ENCODE results near the gene CLCF1.
A peak's percentile ranks its signal among the peaks of the same experiment; 100 is the strongest.

Gene CLCF1

DNA sequence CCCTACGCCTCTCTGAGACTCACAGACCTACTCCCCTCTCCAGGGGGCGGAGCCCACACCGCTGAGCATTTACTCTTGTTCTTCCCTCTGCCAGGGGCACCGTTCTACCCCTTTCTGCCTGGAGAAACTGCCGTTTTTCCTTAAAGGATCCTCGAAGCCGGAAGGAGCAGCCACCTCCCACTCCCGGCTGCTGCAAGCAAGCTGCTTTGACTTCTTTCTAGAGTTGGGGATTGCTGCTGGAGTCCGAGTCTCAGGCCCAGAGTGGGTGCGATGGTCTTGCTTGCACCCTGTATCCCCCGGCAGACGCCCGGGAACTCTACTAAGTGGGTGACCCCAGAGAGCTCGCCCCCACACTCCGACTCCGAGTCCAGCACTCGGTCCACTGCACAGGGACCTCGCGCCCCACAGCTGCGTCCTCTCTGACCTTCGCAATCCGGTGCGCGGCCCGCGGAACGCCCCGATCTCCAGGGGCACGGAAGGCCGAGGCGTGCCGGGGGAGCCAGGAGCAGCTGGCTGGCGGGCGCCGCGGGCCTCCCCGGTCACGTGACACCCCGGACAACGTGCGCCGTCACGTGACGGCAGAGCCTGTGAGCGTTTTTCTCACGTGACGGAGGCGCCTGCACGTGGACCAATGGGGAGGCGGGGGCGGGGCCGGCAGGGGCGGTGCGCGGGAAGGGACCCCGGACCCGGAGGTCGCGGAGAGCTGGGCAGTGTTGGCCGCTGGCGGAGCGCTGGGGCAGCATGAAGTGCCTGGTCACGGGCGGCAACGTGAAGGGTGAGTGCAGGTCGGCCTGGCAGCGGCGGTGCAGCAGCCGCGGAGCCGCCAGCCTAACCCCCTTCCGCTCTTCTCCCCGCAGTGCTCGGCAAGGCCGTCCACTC lies 18.1 kb upstream of the CLCF1 start, which contains the start of gene RAD9A:
RAD9A (plus strand) TSS at position 683 of the 879 bp plus-strand sequence; CDS start at position 742, 59 bp downstream.
- TF ChIP-seq, protein P1, sequence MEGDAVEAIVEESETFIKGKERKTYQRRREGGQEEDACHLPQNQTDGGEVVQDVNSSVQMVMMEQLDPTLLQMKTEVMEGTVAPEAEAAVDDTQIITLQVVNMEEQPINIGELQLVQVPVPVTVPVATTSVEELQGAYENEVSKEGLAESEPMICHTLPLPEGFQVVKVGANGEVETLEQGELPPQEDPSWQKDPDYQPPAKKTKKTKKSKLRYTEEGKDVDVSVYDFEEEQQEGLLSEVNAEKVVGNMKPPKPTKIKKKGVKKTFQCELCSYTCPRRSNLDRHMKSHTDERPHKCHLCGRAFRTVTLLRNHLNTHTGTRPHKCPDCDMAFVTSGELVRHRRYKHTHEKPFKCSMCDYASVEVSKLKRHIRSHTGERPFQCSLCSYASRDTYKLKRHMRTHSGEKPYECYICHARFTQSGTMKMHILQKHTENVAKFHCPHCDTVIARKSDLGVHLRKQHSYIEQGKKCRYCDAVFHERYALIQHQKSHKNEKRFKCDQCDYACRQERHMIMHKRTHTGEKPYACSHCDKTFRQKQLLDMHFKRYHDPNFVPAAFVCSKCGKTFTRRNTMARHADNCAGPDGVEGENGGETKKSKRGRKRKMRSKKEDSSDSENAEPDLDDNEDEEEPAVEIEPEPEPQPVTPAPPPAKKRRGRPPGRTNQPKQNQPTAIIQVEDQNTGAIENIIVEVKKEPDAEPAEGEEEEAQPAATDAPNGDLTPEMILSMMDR (IDR thresholded peaks at IDR 0.05; ENCODE audit: control extremely low read depth, extremely low read depth, low read depth, missing control alignments), result no peak
- peak; percentile 98 for DNase-seq (ENCODE audit: extremely low spot score)
- ChIA-PET POLR2A (interaction anchor here (0.5 to 1.9 kb wide), 6 partner anchors 10 to 152 kb away, joined by 3 to 22 read pairs (median 3); partner anchors contain the start of genes POLD4 and PPP1CA), CTCF (interaction anchor here (0.6 to 42.5 kb wide), 13 partner anchors 10 to 257 kb away, joined by 3 to 1573 read pairs (median 3); partner anchors contain the start of genes CDK2AP2, CLCF1, PITPNM1 and POLD4)

DNA sequence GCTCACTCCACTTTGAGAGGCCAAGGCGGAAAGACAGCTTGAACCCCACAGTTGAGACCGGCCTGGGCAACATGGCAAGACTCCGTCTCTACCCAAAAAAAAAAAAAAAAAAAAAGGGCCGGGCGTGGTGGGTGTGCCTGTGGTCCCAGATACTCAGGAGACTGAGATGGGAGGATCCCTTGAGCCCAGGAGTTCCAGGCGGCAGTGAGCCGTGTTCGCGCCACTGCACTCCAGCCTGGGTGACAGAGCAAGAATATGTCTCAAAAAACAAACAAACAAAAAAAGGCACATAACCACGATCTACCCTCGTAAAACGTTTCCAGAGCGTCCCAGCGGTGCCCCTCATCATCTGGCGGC lies 17.5 kb upstream of the CLCF1 start:
- ChIA-PET CTCF (interaction anchor here (1.1 to 42.5 kb wide), 7 partner anchors 11 to 119 kb away, joined by 3 to 1573 read pairs (median 4); partner anchors contain the start of genes CDK2AP2, CLCF1, PITPNM1 and POLD4), POLR2A (interaction anchor here (1.9 kb wide), 1 partner anchor 11 kb away, joined by 22 read pairs; the partner anchor contains the start of gene PPP1CA)
- DNase-seq (ENCODE audit: extremely low spot score), result no peak
- TF ChIP-seq, protein P1 (IDR thresholded peaks at IDR 0.05; ENCODE audit: control extremely low read depth, extremely low read depth, low read depth, missing control alignments), result no peak

DNA sequence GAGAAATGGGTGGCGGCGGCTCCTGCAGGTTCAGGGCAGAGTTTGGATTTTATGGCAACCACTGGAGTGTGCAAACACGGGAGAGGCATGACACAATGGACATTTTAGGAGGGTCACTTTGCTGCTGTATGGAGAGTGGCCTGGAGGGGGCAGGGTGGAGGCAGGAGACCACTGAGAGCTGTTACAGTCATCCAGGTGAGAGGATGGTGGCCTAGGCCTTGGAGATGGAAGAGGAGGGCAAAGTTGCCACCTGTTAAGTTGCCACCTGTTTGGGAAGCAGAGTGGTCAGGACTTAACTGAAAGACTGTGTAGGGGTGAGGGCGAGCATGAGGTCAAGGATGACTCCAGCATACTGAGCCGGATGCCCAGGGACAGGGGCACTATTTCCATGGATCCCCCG lies 16.1 kb upstream of the CLCF1 start:
- DNase-seq (ENCODE audit: extremely low spot score), result no peak
- TF ChIP-seq, protein P1 (IDR thresholded peaks at IDR 0.05; ENCODE audit: control extremely low read depth, extremely low read depth, low read depth, missing control alignments), result peak; percentile 70
- POLR2A ChIA-PET, result no interaction called here
- CTCF ChIA-PET, result interaction anchor here (0.6 to 42.5 kb wide), 9 partner anchors 18 to 122 kb away, joined by 3 to 1573 read pairs (median 4); partner anchors contain the start of genes CDK2AP2, CLCF1, PITPNM1 and POLD4

DNA sequence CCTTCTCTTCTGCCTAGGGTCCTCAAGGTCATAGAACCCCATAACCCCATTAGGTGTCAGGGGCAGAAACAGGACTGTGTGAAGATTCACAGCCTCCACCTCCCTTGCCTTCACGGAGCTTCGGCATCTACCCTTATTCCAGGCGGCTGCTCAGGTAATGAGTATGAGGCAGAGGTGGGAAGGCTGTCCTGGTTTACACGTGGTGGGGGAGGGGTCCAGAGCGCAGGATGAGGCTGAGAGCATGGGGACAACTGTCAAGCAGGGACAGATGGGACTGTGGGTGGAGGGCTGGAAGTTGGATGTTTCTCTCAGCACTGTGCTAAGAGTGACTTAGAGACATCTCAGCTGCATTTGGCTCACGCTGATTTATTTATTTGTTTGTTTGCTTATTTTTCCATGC lies 14.1 kb upstream of the CLCF1 start:
- no peak for DNase-seq (ENCODE audit: extremely low spot score)
- TF ChIP-seq, protein P1 (IDR thresholded peaks at IDR 0.05; ENCODE audit: control extremely low read depth, extremely low read depth, low read depth, missing control alignments), result no peak
- CTCF ChIA-PET, result interaction anchor here (2.9 to 42.5 kb wide), 3 partner anchors 20 to 125 kb away, joined by 10 to 1573 read pairs (median 134); partner anchors contain the start of genes CLCF1 and POLD4
- POLR2A ChIA-PET, result no interaction called here

DNA sequence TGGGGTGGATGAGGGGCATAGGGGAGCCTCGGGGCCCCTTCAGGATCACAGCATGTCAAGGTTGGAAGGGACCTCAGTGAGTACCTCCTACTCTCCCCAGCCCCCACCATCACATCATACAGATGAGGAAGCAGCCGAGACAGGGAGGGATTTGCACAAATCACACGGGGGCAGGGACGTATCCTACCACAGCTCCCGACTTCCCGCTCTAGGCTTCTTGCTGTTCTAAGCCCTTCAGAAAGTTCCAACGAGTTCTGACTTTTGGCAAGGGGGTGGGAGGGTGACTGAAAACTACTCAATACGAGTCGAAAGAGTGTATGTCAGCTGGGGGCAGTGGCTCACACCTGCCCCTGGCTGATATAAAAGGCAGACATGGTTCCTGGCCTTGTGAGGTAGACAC lies 13.7 kb upstream of the CLCF1 start:
- TF ChIP-seq, protein P1 (IDR thresholded peaks at IDR 0.05; ENCODE audit: control extremely low read depth, extremely low read depth, low read depth, missing control alignments), result no peak
- CTCF ChIA-PET, result interaction anchor here (1.2 to 42.5 kb wide), 6 partner anchors 14 to 124 kb away, joined by 5 to 1573 read pairs (median 9); partner anchors contain the start of genes CLCF1, POLD4 and PPP1CA
- DNase-seq (ENCODE audit: extremely low spot score), result no peak
- POLR2A ChIA-PET, result interaction anchor here (0.6 to 1.0 kb wide), 2 partner anchors 7 to 43 kb away, joined by 6 to 22 read pairs; no protein-coding TSS in a partner anchor

DNA sequence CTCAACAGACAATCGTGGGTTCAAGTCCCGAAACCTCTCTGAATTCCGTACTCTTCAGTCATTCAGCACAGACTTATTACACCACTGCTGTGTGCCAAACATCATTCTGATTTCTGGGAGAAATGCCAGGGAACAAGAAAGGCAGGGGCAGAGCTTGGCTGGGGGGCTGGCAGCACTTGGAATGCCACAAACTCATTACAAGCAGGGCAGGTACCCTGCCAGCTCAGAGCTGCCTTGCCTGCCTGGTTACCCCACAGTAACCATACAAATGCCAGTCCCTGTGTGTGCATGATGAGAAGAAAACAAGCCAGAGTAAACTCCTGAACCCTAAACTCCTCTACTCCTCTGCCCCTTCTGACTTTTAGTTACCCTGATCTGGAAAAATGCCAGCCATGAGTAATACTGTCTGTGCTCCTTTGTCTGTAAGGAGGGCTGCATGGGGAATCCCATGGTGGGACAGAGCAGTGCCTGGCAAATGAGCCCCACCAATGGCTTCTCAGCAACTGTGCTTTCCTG lies 11.5 kb upstream of the CLCF1 start:
- POLR2A ChIA-PET, result no interaction called here
- no peak for DNase-seq (ENCODE audit: extremely low spot score)

More for the DNA sequence above, 11.5 kb upstream of the CLCF1 start:
- TF ChIP-seq, protein P1 (IDR thresholded peaks at IDR 0.05; ENCODE audit: control extremely low read depth, extremely low read depth, low read depth, missing control alignments), result no peak
- CTCF ChIA-PET, result interaction anchor here (1.4 to 42.5 kb wide), 5 partner anchors 0 to 123 kb away, joined by 4 to 1573 read pairs (median 134); partner anchors contain the start of genes CLCF1, POLD4, PPP1CA and RAD9A

Data from GM10248 (cell line).